A549 (cell line): ENCODE results near the gene CCDC12. TPM values are rescaled to one million over a fixed set of nuclear protein-coding genes. Genes with fewer than 3 reads are reported as not detected.

Experiments used
- ATAC-seq, 2 experiments: fragments of 200-7000 bp in 1 of 2; fragments of >200 bp in 1 of 2; cut with Nextera tagmentation in 1 of 2; cut with Tn5 transposase in 1 of 2; 3 replicates each; pipeline versions ENCODE4 v1.8.0 to v1.9.1; 2018 to 2020; ENCODE audit warnings: mild to moderate bottlenecking in 1 of 2, moderate library complexity in 1 of 2
- CTCF ChIA-PET: fragments of 300-600 bp; sonication (Branson Sonifier 250); formaldehyde crosslinking; extraction: SDS; loops from one replicate; lab custom pipeline; 2021; ENCODE audit warnings: antibody characterized with exemption, inconsistent platforms; lab: Yijun Ruan, JAX
- POLR2A ChIA-PET: fragments of 350-600 bp; formaldehyde crosslinking; extraction: SDS; loops from one replicate; lab custom pipeline; 2021; ENCODE audit warnings: antibody characterized with exemption, inconsistent platforms; lab: Yijun Ruan, JAX
- DNase-seq, 2 experiments: peaks; one replicate each; pipeline versions ENCODE4 v3.0.0 to v3.0.0-alpha.2; 2011 to 2016; ENCODE audit warnings: low read depth in 1 of 2, low spot score in 1 of 2
- FAIRE-seq: peaks from 2 replicates; lab custom pipeline; 2011; peaks lifted over from hg19 to GRCh38; lab: Jason Lieb, UNC
- H3K27ac ChIP-seq, 2 experiments: fragments of >200 bp; sonication (Bioruptor Twin); formaldehyde crosslinking; 3 replicates each; pipeline ENCODE4 v1.5.1; 2016 to 2017
- H3K4me1 ChIP-seq: fragments of >200 bp; sonication (Bioruptor Twin); formaldehyde crosslinking; 3 replicates; pipeline ENCODE4 v1.6.1; 2016
- H3K4me2 ChIP-seq: fragments of >200 bp; sonication (Bioruptor Twin); formaldehyde crosslinking; 3 replicates; pipeline ENCODE4 v1.6.1; 2016
- H3K4me3 ChIP-seq: fragments of >200 bp; sonication (Bioruptor Twin); formaldehyde crosslinking; 3 replicates; pipeline ENCODE4 v1.5.1; 2016
- H3K9me3 ChIP-seq: fragments of >200 bp; sonication (Bioruptor Twin); formaldehyde crosslinking; 3 replicates; pipeline ENCODE4 v1.6.1; 2016
- ATOH8 ChIP-seq: fragments of 250-450 bp; sonication (Bioruptor Pico); IDR thresholded peaks from 2 replicates; pipeline ENCODE4 v1.5.0; 2020; ENCODE audit warnings: low read depth, mild to moderate bottlenecking, moderate library complexity
- BHLHE40 ChIP-seq: IDR thresholded peaks from 2 replicates; pipeline ENCODE4 v1.6.1; 2012; ENCODE audit warnings: low read depth, low read length, inconsistent platforms
- CTCF ChIP-seq: fragments of >200 bp; sonication (Bioruptor Twin); formaldehyde crosslinking; IDR thresholded peaks from 3 replicates; pipeline ENCODE4 v1.5.1; 2016
- E2F6 ChIP-seq: IDR thresholded peaks from 2 replicates; pipeline ENCODE4 v1.6.1; 2012; ENCODE audit warnings: low read depth, borderline replicate concordance
- EHF ChIP-seq: fragments of 250-450 bp; sonication (Bioruptor Pico); IDR thresholded peaks from 2 replicates; pipeline ENCODE4 v1.5.0; 2020; ENCODE audit warnings: mild to moderate bottlenecking
- FOXS1 ChIP-seq: fragments of 250-450 bp; sonication (Bioruptor Pico); IDR thresholded peaks from 2 replicates; pipeline ENCODE4 v1.5.0; 2020; ENCODE audit warnings: mild to moderate bottlenecking, moderate library complexity
- HDAC2 ChIP-seq: fragments of 200-600 bp; sonication (generic); IDR thresholded peaks from 2 replicates; pipeline ENCODE4 v1.6.1; 2016
- HES2 ChIP-seq: fragments of >200 bp; sonication (Bioruptor Twin); formaldehyde crosslinking; IDR thresholded peaks from 2 replicates; pipeline ENCODE4 v1.6.1; 2016
- HOXB13 ChIP-seq: fragments of 250-450 bp; sonication (Bioruptor Pico); IDR thresholded peaks from 2 replicates; pipeline ENCODE4 v1.5.0; 2020; ENCODE audit warnings: low read depth, mild to moderate bottlenecking, moderate library complexity
- HOXB5 ChIP-seq: fragments of 250-450 bp; sonication (Bioruptor Pico); IDR thresholded peaks from 2 replicates; pipeline ENCODE4 v1.5.0; 2020; ENCODE audit warnings: mild to moderate bottlenecking, moderate library complexity
- KDM1A ChIP-seq: fragments of 200-600 bp; sonication (generic); IDR thresholded peaks from 2 replicates; pipeline ENCODE4 v1.6.1; 2016; ENCODE audit warnings: low read depth, mild to moderate bottlenecking
- KDM5A ChIP-seq: fragments of 200-600 bp; sonication (generic); IDR thresholded peaks from 2 replicates; pipeline ENCODE4 v1.6.1; 2016; ENCODE audit warnings: antibody characterized with exemption, mild to moderate bottlenecking
- MAX ChIP-seq: IDR thresholded peaks from 2 replicates; pipeline ENCODE4 v1.6.1; 2012
- NFE2L2 ChIP-seq: fragments of 150-350 bp; conservative IDR thresholded peaks from 2 replicates; pipeline ENCODE4 v1.6.1; 2014; ENCODE audit warnings: low read length
- NR3C1 ChIP-seq: fragments of >200 bp; sonication (Bioruptor Twin); formaldehyde crosslinking; IDR thresholded peaks from 3 replicates; pipeline ENCODE4 v1.6.1; 2017
- POLR2A ChIP-seq: IDR thresholded peaks from 2 replicates; pipeline ENCODE4 v1.6.1; 2012; ENCODE audit warnings: mild to moderate bottlenecking, low read length
- RAD21 ChIP-seq, 2 experiments: fragments of >200 bp in 1 of 2; sonication (Bioruptor Twin) in 1 of 2; formaldehyde crosslinking in 1 of 2; IDR thresholded peaks in 1 of 2; conservative IDR thresholded peaks in 1 of 2; 2 replicates in 1 of 2; 3 replicates in 1 of 2; pipeline ENCODE4 v1.6.1; 2012 to 2018; ENCODE audit warnings: inconsistent platforms in 1 of 2
- RFX5 ChIP-seq: fragments of 450-650 bp; IDR thresholded peaks from 2 replicates; pipeline ENCODE4 v1.7.1; 2014; ENCODE audit warnings: antibody characterized with exemption, mild to moderate bottlenecking, moderate library complexity
- SMC3 ChIP-seq: fragments of >200 bp; sonication (Bioruptor Twin); formaldehyde crosslinking; IDR thresholded peaks from 3 replicates; pipeline ENCODE4 v1.6.1; 2018; ENCODE audit warnings: inconsistent platforms
- TFCP2L1 ChIP-seq: fragments of 250-450 bp; sonication (Bioruptor Pico); IDR thresholded peaks from 2 replicates; pipeline ENCODE4 v1.5.0; 2021; ENCODE audit warnings: mild to moderate bottlenecking
- TP53 ChIP-seq: fragments of 250-450 bp; sonication (Bioruptor Pico); IDR thresholded peaks from 2 replicates; pipeline ENCODE4 v1.5.0; 2021; ENCODE audit warnings: mild to moderate bottlenecking, moderate library complexity
- USF2 ChIP-seq: fragments of 450-650 bp; IDR thresholded peaks from 2 replicates; pipeline ENCODE4 v1.6.1; 2014; ENCODE audit warnings: antibody characterized with exemption
- ZC3H11A ChIP-seq: fragments of 450-650 bp; IDR thresholded peaks from 2 replicates; pipeline ENCODE4 v1.6.1; 2014; ENCODE audit warnings: antibody characterized with exemption, mild to moderate bottlenecking
- ZFP36 ChIP-seq: fragments of 450-650 bp; IDR thresholded peaks from 2 replicates; pipeline ENCODE4 v1.6.1; 2014; ENCODE audit warnings: borderline replicate concordance; ENCODE audit not compliant: partially characterized antibody
- ZSCAN20 ChIP-seq: fragments of 250-450 bp; sonication (Bioruptor Pico); IDR thresholded peaks from 2 replicates; pipeline ENCODE4 v1.8.0; 2022; ENCODE audit warnings: mild to moderate bottlenecking, moderate library complexity
- WGBS: methylation state at CpG from one replicate; pipeline ENCODE4 v1.1.6; 2017; ENCODE audit errors: missing lambda C conversion rate; 5-methylcytosine and 5-hydroxymethylcytosine counted together
- polyA plus RNA-seq, 4 experiments: library from polyadenylated mRNA; depleted of rRNA in 3 of 4; stranded (reverse); fragments of >200 nt; fragmentation: RNase III in 1 of 4; extraction: RNeasy Plus Mini Kit Qiagen cat#74134 plus additional on column Dnase treatment in 1 of 4; gene quantifications; 2 replicates in 3 of 4; 3 replicates in 1 of 4; pipeline ENCODE4 v1.2.3, GENCODE V29; 2011 to 2017

CCDC12 gene
- polyA plus RNA-seq, 2 of the 4 experiments (the other 2 are of a cell fraction) = 34.8 to 81.0 TPM

- TF ChIP-seq TP53 (CRISPR knock-in tag) (no peak), USF2 (no peak), ATOH8 (CRISPR knock-in tag) (no peak), FOXS1 (CRISPR knock-in tag) (no peak), ZSCAN20 (CRISPR knock-in tag) (no peak), E2F6 (no peak)
- no peak overlapping the region for H3K4me3 ChIP-seq
- DNase-seq (no peak), FAIRE-seq (no peak), ATAC-seq (no peak)
- H3K4me1 ChIP-seq = peaks cover 9% of the 10 kb centered on the region; the same call in 1 of the 3 replicates
- H3K9me3 ChIP-seq = no peaks in the 10 kb centered on the region
- ChIA-PET CTCF (interaction anchor here (1.2 to 5.3 kb wide), 11 partner anchors 11 to 194 kb away, joined by 3 to 46 read pairs (median 12); partner anchors contain the start of gene TMIE), POLR2A (no interaction called here)
- no peak overlapping the region for H3K27ac ChIP-seq
- WGBS = 76% methylated on average over 5 of the region's 5 CpGs
- H3K4me2 ChIP-seq = no peak overlapping the region
Measured at GRCh38 chr3:46896386-46896785, 80.2 kb downstream of the CCDC12 start.

- ATAC-seq (no peak), FAIRE-seq (no peak)
- WGBS = 90% methylated on average over 1 of the region's 4 CpGs
- Histone ChIP-seq H3K4me2 (no peak overlapping the region), H3K4me3 (no peak overlapping the region), H3K27ac (no peak overlapping the region), H3K9me3 (no peaks in the 10 kb centered on the region), H3K4me1 (peaks cover 9% of the 10 kb centered on the region; the same call in 1 of the 3 replicates)
- TF ChIP-seq ZSCAN20 (CRISPR knock-in tag) (no peak), RFX5 (no peak), NFE2L2 (no peak), HOXB13 (CRISPR knock-in tag) (no peak), TFCP2L1 (CRISPR knock-in tag) (no peak), ZFP36 (no peak), KDM5A (no peak), HOXB5 (no peak), TP53 (CRISPR knock-in tag) (no peak), HES2 (no peak), CTCF (no peak), ZC3H11A (no peak), EHF (CRISPR knock-in tag) (no peak)
- TF ChIP-seq, all 56 proteins: peak for 0
- CTCF ChIA-PET = interaction anchor here (0.7 to 5.3 kb wide), 20 partner anchors 10 to 199 kb away, joined by 3 to 46 read pairs (median 8); partner anchors contain the start of genes PTH1R and TMIE
- no peak for DNase-seq
- POLR2A ChIA-PET = no interaction called here
Measured at GRCh38 chr3:46895761-46896160, 80.8 kb downstream of the CCDC12 start.

- Histone ChIP-seq H3K4me3 (no peak overlapping the region), H3K9me3 (no peaks in the 10 kb centered on the region), H3K4me2 (peak overlapping the region; percentile 18; the same call in 1 of the 3 replicates), H3K4me1 (peaks cover 9% of the 10 kb centered on the region; the same call in 1 of the 3 replicates), H3K27ac (no peak overlapping the region)
- ChIA-PET POLR2A (no interaction called here), CTCF (interaction anchor here (0.6 to 5.3 kb wide), 27 partner anchors 9 to 1710 kb away, joined by 3 to 46 read pairs (median 5); partner anchors contain the start of genes MYL3, PTH1R and TMIE)
- FAIRE-seq (no peak), DNase-seq (peak; percentile 53 to 58), ATAC-seq (peak; percentile 48 to 72; a peak in 5 of 6 replicates)
- TF ChIP-seq NR3C1 (no peak), POLR2A (no peak), SMC3 (peak; percentile 78), CTCF (peak; percentile 67), HDAC2 (no peak), BHLHE40 (no peak), RAD21 (conservative IDR thresholded peaks at IDR 0.05 in 1 of 2, IDR thresholded peaks at IDR 0.05 in 1 of 2) (peak; percentile 62 to 75), MAX (no peak), ZC3H11A (no peak), KDM1A (no peak)
- WGBS = 17% methylated on average over 5 of the region's 5 CpGs
Measured at GRCh38 chr3:46895204-46895660, 81.3 kb downstream of the CCDC12 start.
